KMS-11 (cell line): ENCODE data around the gene SLC7A10.

Source experiments
- H2AFZ ChIP-seq: fragments of 200-600 bp; sonication (generic); 2 replicates; pipeline ENCODE4 v1.6.1; 2016; ENCODE audit warnings: antibody characterized with exemption, mixed run types, low read depth
- H3K27ac ChIP-seq: fragments of 200-600 bp; sonication (generic); 2 replicates; pipeline ENCODE4 v1.6.1; 2016; ENCODE audit warnings: mild to moderate bottlenecking, mixed run types
- H3K27me3 ChIP-seq: fragments of 200-600 bp; sonication (generic); 2 replicates; pipeline ENCODE4 v1.6.1; 2017; ENCODE audit warnings: mild to moderate bottlenecking, low read depth, mixed run types, moderate library complexity; ENCODE audit not compliant: insufficient read depth
- H3K36me3 ChIP-seq: fragments of 200-600 bp; sonication (generic); 2 replicates; pipeline ENCODE4 v1.6.1; 2017; ENCODE audit warnings: mild to moderate bottlenecking, mixed run types; ENCODE audit not compliant: insufficient read depth
- H3K4me1 ChIP-seq: fragments of 200-600 bp; sonication (generic); 2 replicates; pipeline ENCODE4 v1.6.1; 2016; ENCODE audit warnings: mild to moderate bottlenecking, low read depth, mixed run types; ENCODE audit not compliant: poor library complexity, severe bottlenecking
- H3K4me2 ChIP-seq: fragments of 200-600 bp; sonication (generic); 2 replicates; pipeline ENCODE4 v1.7.0; 2016; ENCODE audit warnings: mild to moderate bottlenecking, mixed run types
- H3K4me3 ChIP-seq: fragments of 200-600 bp; sonication (generic); IDR thresholded peaks from 2 replicates; pipeline ENCODE4 v1.6.1; 2017; ENCODE audit warnings: low read depth, low read length, mixed read lengths; ENCODE audit not compliant: insufficient read depth
- H3K79me2 ChIP-seq: fragments of 200-600 bp; sonication (generic); 2 replicates; pipeline ENCODE4 v1.6.1; 2016; ENCODE audit warnings: low read depth, mixed run types; ENCODE audit not compliant: insufficient read depth
- H3K9ac ChIP-seq: fragments of 200-600 bp; sonication (generic); 2 replicates; pipeline ENCODE4 v1.6.1; 2016; ENCODE audit warnings: mild to moderate bottlenecking, mixed run types
- H4K20me1 ChIP-seq: fragments of 200-600 bp; sonication (generic); 2 replicates; pipeline ENCODE4 v1.6.1; 2016; ENCODE audit warnings: mild to moderate bottlenecking, mixed run types; ENCODE audit not compliant: insufficient read depth
- CTCF ChIP-seq: fragments of 200-600 bp; sonication (generic); conservative IDR thresholded peaks from 2 replicates; pipeline ENCODE4 v1.6.1; 2017; ENCODE audit warnings: low read depth, mild to moderate bottlenecking, antibody characterized with exemption, low read length, moderate library complexity, mixed read lengths

Gene SLC7A10

GRCh38 chr19:33232656-33233055 is 7.0 kb upstream of the SLC7A10 start:
- H3K79me2 ChIP-seq: no peaks in the 10 kb centered on the region
- H3K27ac ChIP-seq: no peak overlapping the region
- H3K4me3 ChIP-seq: no peak overlapping the region
- H3K27me3 ChIP-seq: no peaks in the 10 kb centered on the region; the same call in 1 of the 2 replicates
- H3K36me3 ChIP-seq: no peaks in the 10 kb centered on the region
- TF ChIP-seq CTCF: no peak
- H3K4me2 ChIP-seq: no peak overlapping the region
- no peak overlapping the region for H3K9ac ChIP-seq
- H3K4me1 ChIP-seq: peaks cover 7% of the 10 kb centered on the region
- no peak overlapping the region for H2AFZ ChIP-seq
- no peaks in the 10 kb centered on the region for H4K20me1 ChIP-seq

GRCh38 chr19:33231511-33231910 is 5.9 kb upstream of the SLC7A10 start:
- no peak overlapping the region for H2AFZ ChIP-seq

GRCh38 chr19:33229962-33230361 is 4.3 kb upstream of the SLC7A10 start:
- Histone ChIP-seq H3K79me2 (no peaks in the 10 kb centered on the region), H4K20me1 (no peaks in the 10 kb centered on the region), H2AFZ (no peak overlapping the region), H3K4me2 (no peak overlapping the region), H3K27me3 (no peaks in the 10 kb centered on the region; the same call in 1 of the 2 replicates), H3K4me3 (no peak overlapping the region), H3K9ac (no peak overlapping the region), H3K36me3 (no peaks in the 10 kb centered on the region), H3K27ac (no peak overlapping the region), H3K4me1 (peaks cover 2% of the 10 kb centered on the region)
- no peak for TF ChIP-seq CTCF

More at GRCh38 chr19:33231511-33231910, 5.9 kb upstream of the SLC7A10 start:
- H3K27ac ChIP-seq: no peak overlapping the region
- no peaks in the 10 kb centered on the region for H3K36me3 ChIP-seq
- TF ChIP-seq CTCF: no peak
- no peaks in the 10 kb centered on the region; the same call in 1 of the 2 replicates for H3K27me3 ChIP-seq
- H3K4me2 ChIP-seq: no peak overlapping the region
- H3K4me1 ChIP-seq: peaks cover 7% of the 10 kb centered on the region
- H3K79me2 ChIP-seq: no peaks in the 10 kb centered on the region
- no peaks in the 10 kb centered on the region for H4K20me1 ChIP-seq
- no peak overlapping the region for H3K4me3 ChIP-seq
- H3K9ac ChIP-seq: no peak overlapping the region

GRCh38 chr19:33227870-33228599 is 2.4 kb upstream of the SLC7A10 start:
- no peaks in the 10 kb centered on the region for H4K20me1 ChIP-seq
- no peak for TF ChIP-seq CTCF
- H3K9ac ChIP-seq: no peak overlapping the region
- H3K27ac ChIP-seq: no peak overlapping the region
- no peak overlapping the region for H2AFZ ChIP-seq
- no peaks in the 10 kb centered on the region for H3K4me1 ChIP-seq
- H3K4me2 ChIP-seq: no peak overlapping the region
- no peaks in the 10 kb centered on the region for H3K36me3 ChIP-seq
- no peaks in the 10 kb centered on the region; the same call in 1 of the 2 replicates for H3K27me3 ChIP-seq
- no peaks in the 10 kb centered on the region for H3K79me2 ChIP-seq
- no peak overlapping the region for H3K4me3 ChIP-seq
